ENCODE results near the gene GPRC5A.

GPRC5A gene

GRCh38 chr12:12901158-12901791 lies 9.9 kb downstream of the GPRC5A start:
- no peak for TF ChIP-seq FOXP2 (optimal IDR thresholded peaks at IDR 0.05; ENCODE audit: borderline replicate concordance, extremely low read depth, extremely low read length, insufficient read depth)
- TF ChIP-seq REST (IDR thresholded peaks at IDR 0.05; ENCODE audit: insufficient read depth in 1 of 2, low read depth in 2 of 2, low read length in 2 of 2): no peak
- TF ChIP-seq TAF1 (IDR thresholded peaks at IDR 0.05; ENCODE audit: borderline replicate concordance, insufficient read depth, low read length): no peak
- TF ChIP-seq POLR2AphosphoS5 (IDR thresholded peaks at IDR 0.05; ENCODE audit: low read depth, low read length): no peak
- TF ChIP-seq SIN3A (IDR thresholded peaks at IDR 0.05; ENCODE audit: borderline replicate concordance, insufficient read depth, low read length): no peak

GRCh38 chr12:12902036-12902435 lies 10.7 kb downstream of the GPRC5A start:
- TF ChIP-seq SIN3A (IDR thresholded peaks at IDR 0.05; ENCODE audit: borderline replicate concordance, insufficient read depth, low read length) (no peak), TAF1 (IDR thresholded peaks at IDR 0.05; ENCODE audit: borderline replicate concordance, insufficient read depth, low read length) (no peak), POLR2AphosphoS5 (IDR thresholded peaks at IDR 0.05; ENCODE audit: low read depth, low read length) (no peak)

GRCh38 chr12:12903642-12904609 lies 12.6 kb downstream of the GPRC5A start:
- no peak for TF ChIP-seq FOXP2 (optimal IDR thresholded peaks at IDR 0.05; ENCODE audit: borderline replicate concordance, extremely low read depth, extremely low read length, insufficient read depth)
- TF ChIP-seq SIN3A (IDR thresholded peaks at IDR 0.05; ENCODE audit: borderline replicate concordance, insufficient read depth, low read length): no peak
- no peak for TF ChIP-seq TAF1 (IDR thresholded peaks at IDR 0.05; ENCODE audit: borderline replicate concordance, insufficient read depth, low read length)
- TF ChIP-seq REST (IDR thresholded peaks at IDR 0.05; ENCODE audit: insufficient read depth in 1 of 2, low read depth in 2 of 2, low read length in 2 of 2): no peak
- TF ChIP-seq POLR2AphosphoS5 (IDR thresholded peaks at IDR 0.05; ENCODE audit: low read depth, low read length): no peak

GRCh38 chr12:12907552-12907951 lies 16.2 kb downstream of the GPRC5A start:
- TF ChIP-seq FOXP2 (optimal IDR thresholded peaks at IDR 0.05; ENCODE audit: borderline replicate concordance, extremely low read depth, extremely low read length, insufficient read depth) (no peak), SIN3A (IDR thresholded peaks at IDR 0.05; ENCODE audit: borderline replicate concordance, insufficient read depth, low read length) (no peak), TAF1 (IDR thresholded peaks at IDR 0.05; ENCODE audit: borderline replicate concordance, insufficient read depth, low read length) (no peak), REST (IDR thresholded peaks at IDR 0.05; ENCODE audit: insufficient read depth in 1 of 2, low read depth in 2 of 2, low read length in 2 of 2) (no peak), POLR2AphosphoS5 (IDR thresholded peaks at IDR 0.05; ENCODE audit: low read depth, low read length) (no peak)

- TF ChIP-seq TAF1 (IDR thresholded peaks at IDR 0.05; ENCODE audit: borderline replicate concordance, insufficient read depth, low read length): no peak
- TF ChIP-seq POLR2AphosphoS5 (IDR thresholded peaks at IDR 0.05; ENCODE audit: low read depth, low read length): no peak
- no peak for TF ChIP-seq SIN3A (IDR thresholded peaks at IDR 0.05; ENCODE audit: borderline replicate concordance, insufficient read depth, low read length)
- TF ChIP-seq FOXP2 (optimal IDR thresholded peaks at IDR 0.05; ENCODE audit: borderline replicate concordance, extremely low read depth, extremely low read length, insufficient read depth): no peak
- no peak for TF ChIP-seq REST (IDR thresholded peaks at IDR 0.05; ENCODE audit: insufficient read depth in 1 of 2, low read depth in 2 of 2, low read length in 2 of 2)
Measured at GRCh38 chr12:12908252-12908651, 16.9 kb downstream of the GPRC5A start.
